ENCODE measurements around the gene LILRB2. TPM values are rescaled to one million over a fixed set of nuclear protein-coding genes. Genes with fewer than 3 reads are reported as not detected.
"Not testable (repeated sequence)": the region's sequence is repeated elsewhere in the genome, so short reads cannot be mapped to it uniquely, and the experiment has no call there.

LILRB2 gene
- 2.6 TPM for total RNA-seq

GRCh38 chr19:54281007-54281728 is at the start of gene LILRB2:
Gene LILRB2 (minus strand): TSS chr19:54281110. CDS start chr19:54280496, 614 bp downstream.
- no peak for DNase-seq (ENCODE audit: low spot score)

GRCh38 chr19:54329476-54330165 is 48.7 kb upstream of the LILRB2 start:
- DNase-seq (ENCODE audit: low spot score): no peak

GRCh38 chr19:54328781-54329180 is 47.9 kb upstream of the LILRB2 start:
- DNase-seq (ENCODE audit: low spot score): not testable (repeated sequence)

- DNase-seq (ENCODE audit: low spot score): no peak
Measured at GRCh38 chr19:54325631-54326030, 44.7 kb upstream of the LILRB2 start.

- DNase-seq (ENCODE audit: low spot score): no peak
Measured at GRCh38 chr19:54325194-54325621, 44.3 kb upstream of the LILRB2 start.

GRCh38 chr19:54324071-54324470 is 43.2 kb upstream of the LILRB2 start:
- DNase-seq (ENCODE audit: low spot score): no peak

GRCh38 chr19:54322934-54323333 is 42.0 kb upstream of the LILRB2 start:
- not testable (repeated sequence) for DNase-seq (ENCODE audit: low spot score)

GRCh38 chr19:54322295-54322694 is 41.4 kb upstream of the LILRB2 start:
- not testable (repeated sequence) for DNase-seq (ENCODE audit: low spot score)

- DNase-seq (ENCODE audit: low spot score): no peak
Measured at GRCh38 chr19:54319892-54320670, 39.2 kb upstream of the LILRB2 start.

GRCh38 chr19:54319049-54319448 is 38.1 kb upstream of the LILRB2 start:
- no peak for DNase-seq (ENCODE audit: low spot score)

GRCh38 chr19:54317965-54318240 is 37.0 kb upstream of the LILRB2 start:
- no peak for DNase-seq (ENCODE audit: low spot score)

- DNase-seq (ENCODE audit: low spot score): no peak
Measured at GRCh38 chr19:54317108-54317964, 36.4 kb upstream of the LILRB2 start.

GRCh38 chr19:54316746-54317107 is 35.8 kb upstream of the LILRB2 start:
- DNase-seq (ENCODE audit: low spot score): no peak

GRCh38 chr19:54315956-54316355 is 35.0 kb upstream of the LILRB2 start:
- no peak for DNase-seq (ENCODE audit: low spot score)

- no peak for DNase-seq (ENCODE audit: low spot score)
Measured at GRCh38 chr19:54312436-54313377, 31.8 kb upstream of the LILRB2 start, which contains the start of gene LILRA5. Gene LILRA5 (minus strand): TSS chr19:54313166. CDS start chr19:54313019, 147 bp downstream.

GRCh38 chr19:54312011-54312410 is 31.1 kb upstream of the LILRB2 start:
- no peak for DNase-seq (ENCODE audit: low spot score)

- no peak for DNase-seq (ENCODE audit: low spot score)
Measured at GRCh38 chr19:54311486-54311885, 30.6 kb upstream of the LILRB2 start.

- DNase-seq (ENCODE audit: low spot score): no peak
Measured at GRCh38 chr19:54310543-54310942, 29.6 kb upstream of the LILRB2 start.

- DNase-seq (ENCODE audit: low spot score): no peak
Measured at GRCh38 chr19:54309811-54310210, 28.9 kb upstream of the LILRB2 start.

- no peak for DNase-seq (ENCODE audit: low spot score)
Measured at GRCh38 chr19:54307389-54308020, 26.6 kb upstream of the LILRB2 start.
